SK-N-SH treated with all-trans-retinoic acid at 6 μM for 48 hours (cell line): ENCODE measurements around the gene ATP5F1D.

ENCODE experiments used
- ATAC-seq: fragments of 200-7000 bp; cut with Tn5 transposase; 3 replicates; pipeline ENCODE4 v1.9.1; 2020; ENCODE audit warnings: mild to moderate bottlenecking, moderate library complexity
- ARNTL ChIP-seq: fragments of 450-650 bp; formaldehyde crosslinking; IDR thresholded peaks from 2 replicates; pipeline ENCODE4 v1.5.0; 2020; ENCODE audit warnings: low read depth, mild to moderate bottlenecking, moderate library complexity, borderline replicate concordance
- CREB5 ChIP-seq: fragments of 250-450 bp; sonication (Bioruptor Pico); IDR thresholded peaks from 2 replicates; pipeline ENCODE4 v1.5.1; 2020; ENCODE audit warnings: low read depth, mild to moderate bottlenecking, moderate library complexity
- CSDC2 ChIP-seq: fragments of 250-450 bp; sonication (Bioruptor Pico); IDR thresholded peaks from 2 replicates; pipeline ENCODE4 v1.5.0; 2020; ENCODE audit warnings: mild to moderate bottlenecking, moderate library complexity
- CSRNP3 ChIP-seq: fragments of 250-450 bp; sonication (Bioruptor Pico); IDR thresholded peaks from 2 replicates; pipeline ENCODE4 v1.5.1; 2021; ENCODE audit warnings: mild to moderate bottlenecking, moderate library complexity
- ESRRG ChIP-seq: fragments of 250-450 bp; sonication (Bioruptor Pico); IDR thresholded peaks from 2 replicates; pipeline ENCODE4 v1.6.1; 2021; ENCODE audit warnings: mild to moderate bottlenecking
- GLIS3 ChIP-seq: fragments of 250-450 bp; sonication (Bioruptor Pico); IDR thresholded peaks from 2 replicates; pipeline ENCODE4 v1.5.0; 2020; ENCODE audit warnings: mild to moderate bottlenecking, moderate library complexity
- ISL1 ChIP-seq: fragments of 250-450 bp; sonication (Bioruptor Pico); IDR thresholded peaks from 2 replicates; pipeline ENCODE4 v2.1.2; 2022; ENCODE audit warnings: mild to moderate bottlenecking, moderate library complexity
- OSR1 ChIP-seq: fragments of 250-450 bp; sonication (Bioruptor Pico); IDR thresholded peaks from 2 replicates; pipeline ENCODE4 v1.8.0; 2022; ENCODE audit warnings: moderate library complexity, mild to moderate bottlenecking, inconsistent platforms
- PATZ1 ChIP-seq: fragments of 250-450 bp; sonication (Bioruptor Pico); IDR thresholded peaks from 2 replicates; pipeline ENCODE4 v1.8.0; 2020; ENCODE audit warnings: mild to moderate bottlenecking, moderate library complexity, borderline replicate concordance
- POU6F1 ChIP-seq: fragments of 250-450 bp; sonication (Bioruptor Pico); IDR thresholded peaks from 2 replicates; pipeline ENCODE4 v1.8.0; 2021; ENCODE audit warnings: low read depth, mild to moderate bottlenecking, moderate library complexity, borderline replicate concordance
- RARB ChIP-seq: fragments of 250-450 bp; sonication (Bioruptor Pico); IDR thresholded peaks from 2 replicates; pipeline ENCODE4 v1.8.0; 2021; ENCODE audit warnings: mild to moderate bottlenecking, moderate library complexity
- SNAI2 ChIP-seq: fragments of 250-450 bp; sonication (Bioruptor Pico); IDR thresholded peaks from 2 replicates; pipeline ENCODE4 v1.5.0; 2020; ENCODE audit warnings: mild to moderate bottlenecking, moderate library complexity
- TCF4 ChIP-seq: fragments of 250-450 bp; sonication (Bioruptor Pico); IDR thresholded peaks from 2 replicates; pipeline ENCODE4 v1.8.0; 2021; ENCODE audit warnings: mild to moderate bottlenecking, moderate library complexity, borderline replicate concordance
- TOX ChIP-seq: fragments of 250-450 bp; sonication (Bioruptor Pico); IDR thresholded peaks from 2 replicates; pipeline ENCODE4 v1.8.0; 2021; ENCODE audit warnings: mild to moderate bottlenecking, moderate library complexity, borderline replicate concordance
- TSHZ2 ChIP-seq: fragments of 250-450 bp; sonication (Bioruptor Pico); IDR thresholded peaks from 2 replicates; pipeline ENCODE4 v1.5.0; 2020; ENCODE audit warnings: mild to moderate bottlenecking, moderate library complexity
- ZC3H10 ChIP-seq: fragments of 250-450 bp; sonication (Bioruptor Pico); IDR thresholded peaks from 2 replicates; pipeline ENCODE4 v1.5.1; 2021; ENCODE audit warnings: mild to moderate bottlenecking, moderate library complexity
- ZFP3 ChIP-seq: fragments of 250-450 bp; sonication (Bioruptor Pico); IDR thresholded peaks from 2 replicates; pipeline ENCODE4 v1.5.0; 2020; ENCODE audit warnings: mild to moderate bottlenecking, moderate library complexity
- ZNF565 ChIP-seq: fragments of 450-650 bp; formaldehyde crosslinking; conservative IDR thresholded peaks from 2 replicates; pipeline ENCODE4 v1.5.0; 2020; ENCODE audit warnings: low read depth, mild to moderate bottlenecking, moderate library complexity
- ZNF70 ChIP-seq: fragments of 450-650 bp; formaldehyde crosslinking; IDR thresholded peaks from 2 replicates; pipeline ENCODE4 v1.5.0; 2020; ENCODE audit warnings: mild to moderate bottlenecking, moderate library complexity
- ZNF8 ChIP-seq: fragments of 450-650 bp; formaldehyde crosslinking; IDR thresholded peaks from 2 replicates; pipeline ENCODE4 v1.5.0; 2020; ENCODE audit warnings: mild to moderate bottlenecking, moderate library complexity

The ATP5F1D gene

GRCh38 chr19:1270213-1270853 lies 28.8 kb downstream of the ATP5F1D start:
- ATAC-seq = no peak
- TF ChIP-seq TSHZ2 (CRISPR knock-in tag) (no peak), ZNF70 (no peak), RARB (CRISPR knock-in tag) (no peak), CREB5 (CRISPR knock-in tag) (no peak), TCF4 (CRISPR knock-in tag) (no peak), ZC3H10 (CRISPR knock-in tag) (no peak), ISL1 (CRISPR knock-in tag) (no peak), PATZ1 (CRISPR knock-in tag) (no peak), POU6F1 (CRISPR knock-in tag) (no peak), SNAI2 (CRISPR knock-in tag) (no peak), ZNF565 (no peak), OSR1 (CRISPR knock-in tag) (no peak), TOX (CRISPR knock-in tag) (no peak), GLIS3 (CRISPR knock-in tag) (no peak)

- no peak for TF ChIP-seq ZNF8 (CRISPR knock-in tag)
- no peak for TF ChIP-seq ISL1 (CRISPR knock-in tag)
- TF ChIP-seq ARNTL = no peak
- TF ChIP-seq ESRRG (CRISPR knock-in tag) = no peak
- no peak for TF ChIP-seq CSRNP3 (CRISPR knock-in tag)
- no peak for TF ChIP-seq OSR1 (CRISPR knock-in tag)
- TF ChIP-seq CREB5 (CRISPR knock-in tag) = no peak
- TF ChIP-seq PATZ1 (CRISPR knock-in tag) = no peak
- TF ChIP-seq TOX (CRISPR knock-in tag) = no peak
- TF ChIP-seq TCF4 (CRISPR knock-in tag) = no peak
- no peak for TF ChIP-seq GLIS3 (CRISPR knock-in tag)
- TF ChIP-seq CSDC2 (CRISPR knock-in tag) = no peak
- no peak for TF ChIP-seq TSHZ2 (CRISPR knock-in tag)
- TF ChIP-seq ZNF70 = no peak
- TF ChIP-seq ZNF565 = no peak
- no peak for TF ChIP-seq SNAI2 (CRISPR knock-in tag)
- TF ChIP-seq ZFP3 (CRISPR knock-in tag) = no peak
- TF ChIP-seq, all 23 proteins: peak for 0
- no peak for ATAC-seq
These were observed 29.4 kb downstream of the ATP5F1D start for GRCh38 chr19:1270854-1271527.
